ENCODE data around the gene UPB1. TPM values are rescaled to one million over a fixed set of nuclear protein-coding genes. Genes with fewer than 3 reads are reported as not detected.
A peak's percentile ranks its signal among the peaks of the same experiment; 100 is the strongest.

Gene UPB1
- total and polyA plus RNA-seq, 4 donors = 7.1 to 115 (median 58.8) TPM

DNA sequence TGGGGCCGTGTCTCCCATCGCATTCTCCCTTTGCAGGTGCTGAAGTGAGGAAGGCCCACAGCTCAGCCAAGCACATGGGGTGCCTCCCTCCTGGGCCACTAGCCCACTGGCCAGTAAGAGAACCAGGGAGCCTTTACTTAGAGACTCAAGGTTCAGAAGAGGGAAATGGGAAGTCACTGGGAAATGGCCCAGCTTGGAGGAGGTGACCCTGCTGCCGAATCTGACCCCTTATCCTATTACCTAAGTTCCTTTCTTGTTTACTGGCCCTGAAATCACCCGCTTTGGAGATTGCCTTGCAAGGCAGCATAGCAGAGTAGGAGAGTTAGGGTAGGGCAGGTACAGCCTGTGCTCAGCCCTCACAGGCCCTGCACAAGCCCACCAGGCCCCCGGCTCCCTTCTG, 24.4 kb downstream of the UPB1 start (continued):
- TF ChIP-seq TAF1 (conservative IDR thresholded peaks at IDR 0.05) = no peak
- TF ChIP-seq ZBTB33 (IDR thresholded peaks at IDR 0.05) = no peak
- no peak for TF ChIP-seq RAD21 (IDR thresholded peaks at IDR 0.05)
- no peak for TF ChIP-seq JUND (IDR thresholded peaks at IDR 0.05)
- no peak for TF ChIP-seq EGR1 (IDR thresholded peaks at IDR 0.05; ENCODE audit: low read depth in 2 of 2)

- H3K4me1 ChIP-seq (ENCODE audit: control insufficient read depth in 4 of 4, insufficient read depth in 4 of 4, low read length in 3 of 4) = peaks cover 12 to 75% (median 43%) of the 10 kb centered on the region in 4 donors
- peak overlapping the region in 1 of 2 donors; percentile 15 for H3K9ac ChIP-seq (ENCODE audit: low read depth in 1 of 2, low read length in 2 of 2)
- no peak for DNase-seq (ENCODE audit: low spot score)
- no peaks in the 10 kb centered on the region for H3K27me3 ChIP-seq (ENCODE audit: control insufficient read depth in 4 of 4, insufficient read depth in 4 of 4, low read length in 3 of 4)
- WGBS = 39% methylated on average over 8 of the region's 8 CpGs
- no peaks in the 10 kb centered on the region for H3K9me3 ChIP-seq (ENCODE audit: control insufficient read depth in 4 of 4, low read length in 3 of 4)
- TF ChIP-seq, protein P1, sequence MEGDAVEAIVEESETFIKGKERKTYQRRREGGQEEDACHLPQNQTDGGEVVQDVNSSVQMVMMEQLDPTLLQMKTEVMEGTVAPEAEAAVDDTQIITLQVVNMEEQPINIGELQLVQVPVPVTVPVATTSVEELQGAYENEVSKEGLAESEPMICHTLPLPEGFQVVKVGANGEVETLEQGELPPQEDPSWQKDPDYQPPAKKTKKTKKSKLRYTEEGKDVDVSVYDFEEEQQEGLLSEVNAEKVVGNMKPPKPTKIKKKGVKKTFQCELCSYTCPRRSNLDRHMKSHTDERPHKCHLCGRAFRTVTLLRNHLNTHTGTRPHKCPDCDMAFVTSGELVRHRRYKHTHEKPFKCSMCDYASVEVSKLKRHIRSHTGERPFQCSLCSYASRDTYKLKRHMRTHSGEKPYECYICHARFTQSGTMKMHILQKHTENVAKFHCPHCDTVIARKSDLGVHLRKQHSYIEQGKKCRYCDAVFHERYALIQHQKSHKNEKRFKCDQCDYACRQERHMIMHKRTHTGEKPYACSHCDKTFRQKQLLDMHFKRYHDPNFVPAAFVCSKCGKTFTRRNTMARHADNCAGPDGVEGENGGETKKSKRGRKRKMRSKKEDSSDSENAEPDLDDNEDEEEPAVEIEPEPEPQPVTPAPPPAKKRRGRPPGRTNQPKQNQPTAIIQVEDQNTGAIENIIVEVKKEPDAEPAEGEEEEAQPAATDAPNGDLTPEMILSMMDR (IDR thresholded peaks at IDR 0.05; ENCODE audit: low read depth, low read length, missing input control) = peak; percentile 31
- TF ChIP-seq RXRA (IDR thresholded peaks at IDR 0.05) = no peak
- TF ChIP-seq, protein P2, sequence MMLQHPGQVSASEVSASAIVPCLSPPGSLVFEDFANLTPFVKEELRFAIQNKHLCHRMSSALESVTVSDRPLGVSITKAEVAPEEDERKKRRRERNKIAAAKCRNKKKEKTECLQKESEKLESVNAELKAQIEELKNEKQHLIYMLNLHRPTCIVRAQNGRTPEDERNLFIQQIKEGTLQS (IDR thresholded peaks at IDR 0.05) = no peak
- TF ChIP-seq TAF1 (conservative IDR thresholded peaks at IDR 0.05) = no peak
- peak; percentile 80 to 83 for TF ChIP-seq RAD21 (IDR thresholded peaks at IDR 0.05)
- no peak for TF ChIP-seq JUND (IDR thresholded peaks at IDR 0.05)
- no peak for TF ChIP-seq YY1 (IDR thresholded peaks at IDR 0.05)
- TF ChIP-seq, protein P3, sequence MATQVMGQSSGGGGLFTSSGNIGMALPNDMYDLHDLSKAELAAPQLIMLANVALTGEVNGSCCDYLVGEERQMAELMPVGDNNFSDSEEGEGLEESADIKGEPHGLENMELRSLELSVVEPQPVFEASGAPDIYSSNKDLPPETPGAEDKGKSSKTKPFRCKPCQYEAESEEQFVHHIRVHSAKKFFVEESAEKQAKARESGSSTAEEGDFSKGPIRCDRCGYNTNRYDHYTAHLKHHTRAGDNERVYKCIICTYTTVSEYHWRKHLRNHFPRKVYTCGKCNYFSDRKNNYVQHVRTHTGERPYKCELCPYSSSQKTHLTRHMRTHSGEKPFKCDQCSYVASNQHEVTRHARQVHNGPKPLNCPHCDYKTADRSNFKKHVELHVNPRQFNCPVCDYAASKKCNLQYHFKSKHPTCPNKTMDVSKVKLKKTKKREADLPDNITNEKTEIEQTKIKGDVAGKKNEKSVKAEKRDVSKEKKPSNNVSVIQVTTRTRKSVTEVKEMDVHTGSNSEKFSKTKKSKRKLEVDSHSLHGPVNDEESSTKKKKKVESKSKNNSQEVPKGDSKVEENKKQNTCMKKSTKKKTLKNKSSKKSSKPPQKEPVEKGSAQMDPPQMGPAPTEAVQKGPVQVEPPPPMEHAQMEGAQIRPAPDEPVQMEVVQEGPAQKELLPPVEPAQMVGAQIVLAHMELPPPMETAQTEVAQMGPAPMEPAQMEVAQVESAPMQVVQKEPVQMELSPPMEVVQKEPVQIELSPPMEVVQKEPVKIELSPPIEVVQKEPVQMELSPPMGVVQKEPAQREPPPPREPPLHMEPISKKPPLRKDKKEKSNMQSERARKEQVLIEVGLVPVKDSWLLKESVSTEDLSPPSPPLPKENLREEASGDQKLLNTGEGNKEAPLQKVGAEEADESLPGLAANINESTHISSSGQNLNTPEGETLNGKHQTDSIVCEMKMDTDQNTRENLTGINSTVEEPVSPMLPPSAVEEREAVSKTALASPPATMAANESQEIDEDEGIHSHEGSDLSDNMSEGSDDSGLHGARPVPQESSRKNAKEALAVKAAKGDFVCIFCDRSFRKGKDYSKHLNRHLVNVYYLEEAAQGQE (IDR thresholded peaks at IDR 0.05) = no peak
- TF ChIP-seq HNF4A (conservative IDR thresholded peaks at IDR 0.05) = peak; percentile 3 to 5
- no peak for TF ChIP-seq NR2F2 (IDR thresholded peaks at IDR 0.05)
- no peak for TF ChIP-seq GABPA (IDR thresholded peaks at IDR 0.05 in 1 of 2, conservative IDR thresholded peaks at IDR 0.05 in 1 of 2)
- TF ChIP-seq SP1 (IDR thresholded peaks at IDR 0.05) = peak; percentile 13
- H3K27ac ChIP-seq (ENCODE audit: low read depth in 1 of 2, low read length in 2 of 2) = peak overlapping the region; percentile 51 to 52
- no peak overlapping the region for H3K4me3 ChIP-seq (ENCODE audit: low read depth in 1 of 3, low read length in 3 of 3)
- peaks cover 2 to 23% (median 6%) of the 10 kb centered on the region in 4 donors for H3K36me3 ChIP-seq (ENCODE audit: control insufficient read depth in 4 of 4, insufficient read depth in 3 of 4, low read depth in 1 of 4, low read length in 3 of 4)
These were observed 26.7 kb downstream of the UPB1 start for GRCh38 chr22:24521791-24522245.

All from liver (tissue), 9 donors.